ENCODE data around the gene RNASEH2A. TPM values are rescaled to one million over a fixed set of nuclear protein-coding genes. Genes with fewer than 3 reads are reported as not detected.

The RNASEH2A gene
- total RNA-seq, 2 donors from 2014 or later: 8.8 to 44.8 TPM

- DNase-seq: no peak
- Histone ChIP-seq H3K36me3 (no peaks in the 10 kb centered on the region), H3K9ac (ENCODE audit: low read depth in 2 of 2, low read length in 2 of 2) (no peak overlapping the region), H3K27me3 (peaks cover 56% of the 10 kb centered on the region), H3K4me3 (no peak overlapping the region), H3K9me3 (no peaks in the 10 kb centered on the region), H3K4me1 (peaks cover under 1% of the 10 kb centered on the region), H3K27ac (no peak overlapping the region)
- TF ChIP-seq CTCF (IDR thresholded peaks at IDR 0.05): no peak
- intact Hi-C loops (cut with DNase I): no loop called here
Observed at GRCh38 chr19:12838886-12839756, 32.7 kb downstream of the RNASEH2A start.

- H3K27me3 ChIP-seq: peaks cover 43% of the 10 kb centered on the region
- no peaks in the 10 kb centered on the region for H3K9me3 ChIP-seq
- peak; percentile 91 for DNase-seq
- no peak overlapping the region for H3K27ac ChIP-seq
- H3K36me3 ChIP-seq: no peaks in the 10 kb centered on the region
- H3K4me3 ChIP-seq: peak overlapping the region; percentile 13
- intact Hi-C loops (cut with DNase I): no loop called here
- H3K4me1 ChIP-seq: no peaks in the 10 kb centered on the region
- no peak for TF ChIP-seq CTCF (IDR thresholded peaks at IDR 0.05)
- H3K9ac ChIP-seq (ENCODE audit: low read depth in 2 of 2, low read length in 2 of 2): no peak overlapping the region
Observed at GRCh38 chr19:12840091-12841079, 34.0 kb downstream of the RNASEH2A start.

- no peak overlapping the region for H3K9ac ChIP-seq (ENCODE audit: low read depth in 2 of 2, low read length in 2 of 2)
- no peaks in the 10 kb centered on the region for H3K9me3 ChIP-seq
- H3K4me1 ChIP-seq: no peaks in the 10 kb centered on the region
- TF ChIP-seq CTCF (IDR thresholded peaks at IDR 0.05): no peak
- no peaks in the 10 kb centered on the region for H3K36me3 ChIP-seq
- peaks cover 36% of the 10 kb centered on the region for H3K27me3 ChIP-seq
- peak overlapping the region; percentile 13 for H3K4me3 ChIP-seq
- DNase-seq: no peak
- H3K27ac ChIP-seq: no peak overlapping the region
- intact Hi-C loops (cut with DNase I): no loop called here
Observed at GRCh38 chr19:12841094-12841493, 34.7 kb downstream of the RNASEH2A start.

GRCh38 chr19:12842511-12842910, 36.1 kb downstream of the RNASEH2A start:
- intact Hi-C loops (cut with DNase I): no loop called here
- no peak for DNase-seq
- peaks cover 22% of the 10 kb centered on the region for H3K27me3 ChIP-seq
- H3K4me3 ChIP-seq: no peak overlapping the region
- no peak overlapping the region for H3K9ac ChIP-seq (ENCODE audit: low read depth in 2 of 2, low read length in 2 of 2)
- H3K9me3 ChIP-seq: no peaks in the 10 kb centered on the region
- H3K27ac ChIP-seq: no peak overlapping the region
- no peaks in the 10 kb centered on the region for H3K36me3 ChIP-seq
- H3K4me1 ChIP-seq: no peaks in the 10 kb centered on the region
- no peak for TF ChIP-seq CTCF (IDR thresholded peaks at IDR 0.05)

- intact Hi-C loops (cut with DNase I): no loop called here
- Histone ChIP-seq H3K4me3 (no peak overlapping the region), H3K4me1 (no peaks in the 10 kb centered on the region), H3K9me3 (no peaks in the 10 kb centered on the region), H3K9ac (ENCODE audit: low read depth in 2 of 2, low read length in 2 of 2) (no peak overlapping the region), H3K27me3 (peaks cover 15% of the 10 kb centered on the region), H3K36me3 (no peaks in the 10 kb centered on the region), H3K27ac (no peak overlapping the region)
- DNase-seq: no peak
- no peak for TF ChIP-seq CTCF (IDR thresholded peaks at IDR 0.05)
Observed at GRCh38 chr19:12843328-12843727, 36.9 kb downstream of the RNASEH2A start.

All from colonic mucosa (tissue), 4 donors.